Pons (tissue), 1 donor: ENCODE data around the gene RUNDC3A.

Source experiments
- DNase-seq: peaks from one replicate; pipeline ENCODE4 v3.0.0-alpha.2; 2016; ENCODE audit warnings: low spot score

The RUNDC3A gene

GRCh38 chr17:44308320-44308818, at the start of gene RUNDC3A:
Gene RUNDC3A, plus strand, starts transcription at chr17:44308601. Its CDS starts 232 bp downstream, at chr17:44308833.
- peak; percentile 92 for DNase-seq

- DNase-seq, result no peak
These were observed 49.5 kb upstream of the RUNDC3A start for GRCh38 chr17:44258811-44259351.

GRCh38 chr17:44260296-44260695, 48.1 kb upstream of the RUNDC3A start:
- no peak for DNase-seq

- DNase-seq, result no peak
These were observed 45.7 kb upstream of the RUNDC3A start for GRCh38 chr17:44262654-44263225.

GRCh38 chr17:44263345-44263902, 45.0 kb upstream of the RUNDC3A start:
- no peak for DNase-seq

GRCh38 chr17:44266402-44267164, 41.8 kb upstream of the RUNDC3A start:
- DNase-seq, result no peak

- no peak for DNase-seq
These were observed 41.3 kb upstream of the RUNDC3A start for GRCh38 chr17:44267165-44267455.

GRCh38 chr17:44267818-44268490, 40.4 kb upstream of the RUNDC3A start, which contains the start of gene SLC4A1:
Gene SLC4A1, minus strand, starts transcription at chr17:44268135. Its CDS starts 5,269 bp downstream, at chr17:44262866.
- no peak for DNase-seq

- DNase-seq, result no peak
These were observed 39.5 kb upstream of the RUNDC3A start for GRCh38 chr17:44268709-44269534.

GRCh38 chr17:44269535-44270240, 38.7 kb upstream of the RUNDC3A start:
- no peak for DNase-seq

- DNase-seq, result no peak
These were observed 36.0 kb upstream of the RUNDC3A start for GRCh38 chr17:44272321-44272951.

GRCh38 chr17:44272954-44273353, 35.4 kb upstream of the RUNDC3A start:
- DNase-seq, result no peak

- no peak for DNase-seq
These were observed 34.8 kb upstream of the RUNDC3A start for GRCh38 chr17:44273607-44274006.

- no peak for DNase-seq
These were observed 30.4 kb upstream of the RUNDC3A start for GRCh38 chr17:44277976-44278375.

GRCh38 chr17:44279346-44279665, 29.1 kb upstream of the RUNDC3A start:
- no peak for DNase-seq

- peak; percentile 70 for DNase-seq
These were observed 28.6 kb upstream of the RUNDC3A start for GRCh38 chr17:44279666-44280391.

- DNase-seq, result no peak
These were observed 27.9 kb upstream of the RUNDC3A start for GRCh38 chr17:44280392-44280937.

GRCh38 chr17:44281570-44281969, 26.8 kb upstream of the RUNDC3A start:
- DNase-seq, result no peak

GRCh38 chr17:44282264-44282663, 26.1 kb upstream of the RUNDC3A start:
- DNase-seq, result no peak
